HEK293 (cell line): ENCODE measurements around the gene KIF26B.

ENCODE experiments used
- CTCF ChIA-PET: fragments of 350-600 bp; formaldehyde crosslinking; extraction: SDS; loops from one replicate; lab custom pipeline; 2021; ENCODE audit warnings: antibody characterized with exemption; lab: Yijun Ruan, JAX
- POLR2A ChIA-PET: fragments of 300-600 bp; formaldehyde crosslinking; extraction: SDS; loops from one replicate; lab custom pipeline; 2020; ENCODE audit warnings: antibody characterized with exemption, inconsistent platforms; lab: Yijun Ruan, JAX
- H3K27ac ChIP-seq: fragments of 200-500 bp; sonication (Bioruptor generic); 2 replicates; pipeline ENCODE4 v1.5.1; 2014; ENCODE audit warnings: low read depth, low read length, control low read depth, inconsistent platforms; ENCODE audit errors: extremely low read depth
- H3K36me3 ChIP-seq, 2 experiments: fragments of 200-500 bp in 1 of 2; sonication (Bioruptor generic) in 1 of 2; 1 replicate in 1 of 2; 2 replicates in 1 of 2; pipeline ENCODE4 v1.5.1; 2014 to 2017; ENCODE audit warnings: inconsistent platforms in 2 of 2, low read length in 2 of 2; ENCODE audit not compliant: control insufficient read depth in 2 of 2, insufficient read depth in 1 of 2
- H3K4me1 ChIP-seq: fragments of 200-500 bp; sonication (Bioruptor generic); 2 replicates; pipeline ENCODE4 v1.5.1; 2014; ENCODE audit warnings: mild to moderate bottlenecking, low read length, inconsistent platforms; ENCODE audit not compliant: control insufficient read depth, insufficient read depth
- H3K4me3 ChIP-seq: 2 replicates; pipeline ENCODE4 v1.5.1; 2011; ENCODE audit warnings: low read depth, mild to moderate bottlenecking, control low read depth, low read length, moderate library complexity
- H3K9me3 ChIP-seq: fragments of 200-500 bp; sonication (Bioruptor generic); 2 replicates; pipeline ENCODE4 v1.5.1; 2014; ENCODE audit warnings: low read depth, low read length, inconsistent platforms; ENCODE audit not compliant: control insufficient read depth, insufficient read depth
- GFI1B ChIP-seq: fragments of 450-650 bp; formaldehyde crosslinking; IDR thresholded peaks from 2 replicates; pipeline ENCODE4 v1.5.1; 2016; ENCODE audit warnings: missing biosample characterization, missing genetic modification characterization
- HOXA7 ChIP-seq: sonication (generic); formaldehyde crosslinking; IDR thresholded peaks from 2 replicates; pipeline ENCODE4 v1.8.1; 2022; ENCODE audit warnings: missing genetic modification reagents, borderline replicate concordance
- PATZ1 ChIP-seq: fragments of 450-650 bp; formaldehyde crosslinking; IDR thresholded peaks from 2 replicates; pipeline ENCODE4 v1.5.1; 2016; ENCODE audit warnings: missing biosample characterization, missing genetic modification characterization
- PRDM6 ChIP-seq: fragments of 450-650 bp; formaldehyde crosslinking; IDR thresholded peaks from 2 replicates; pipeline ENCODE4 v1.5.1; 2017; ENCODE audit warnings: missing biosample characterization, missing genetic modification characterization
- TRIM28 ChIP-seq: IDR thresholded peaks from 2 replicates; pipeline ENCODE4 v1.6.1; 2011; ENCODE audit warnings: low read length, control low read depth, borderline replicate concordance
- TSHZ1 ChIP-seq: fragments of 450-650 bp; formaldehyde crosslinking; IDR thresholded peaks from 2 replicates; pipeline ENCODE4 v1.5.1; 2016; ENCODE audit warnings: missing biosample characterization, missing genetic modification characterization, borderline replicate concordance
- ZBTB8A ChIP-seq: fragments of 450-650 bp; formaldehyde crosslinking; IDR thresholded peaks from 2 replicates; pipeline ENCODE4 v1.5.1; 2016; ENCODE audit warnings: missing biosample characterization, missing genetic modification characterization
- ZIC2 ChIP-seq: fragments of 450-650 bp; formaldehyde crosslinking; IDR thresholded peaks from 2 replicates; pipeline ENCODE4 v1.5.1; 2016; ENCODE audit warnings: missing biosample characterization, missing genetic modification characterization
- ZNF155 ChIP-seq: fragments of 450-650 bp; formaldehyde crosslinking; IDR thresholded peaks from 2 replicates; pipeline ENCODE4 v1.5.1; 2016; ENCODE audit warnings: missing biosample characterization, missing genetic modification characterization
- ZNF16 ChIP-seq: fragments of 450-650 bp; formaldehyde crosslinking; IDR thresholded peaks from 2 replicates; pipeline ENCODE4 v1.5.1; 2016; ENCODE audit warnings: low read depth, missing biosample characterization, missing genetic modification characterization
- ZNF324 ChIP-seq: fragments of 450-650 bp; formaldehyde crosslinking; IDR thresholded peaks from 2 replicates; pipeline ENCODE4 v1.5.1; 2016; ENCODE audit warnings: missing biosample characterization, missing genetic modification characterization
- ZNF366 ChIP-seq: fragments of 450-650 bp; formaldehyde crosslinking; conservative IDR thresholded peaks from 2 replicates; pipeline ENCODE4 v1.5.1; 2016; ENCODE audit warnings: missing biosample characterization, missing genetic modification characterization
- ZNF391 ChIP-seq: fragments of 450-650 bp; formaldehyde crosslinking; IDR thresholded peaks from 2 replicates; pipeline ENCODE4 v1.5.1; 2016; ENCODE audit warnings: low read depth, missing biosample characterization, missing genetic modification characterization, borderline replicate concordance
- ZNF426 ChIP-seq: fragments of 450-650 bp; formaldehyde crosslinking; IDR thresholded peaks from 2 replicates; pipeline ENCODE4 v1.5.1; 2017; ENCODE audit warnings: missing biosample characterization, missing genetic modification characterization, mild to moderate bottlenecking, inconsistent platforms, moderate library complexity
- ZNF449 ChIP-seq: fragments of 450-650 bp; formaldehyde crosslinking; IDR thresholded peaks from 2 replicates; pipeline ENCODE4 v1.5.1; 2017; ENCODE audit warnings: missing biosample characterization, mild to moderate bottlenecking, missing genetic modification characterization, moderate library complexity
- ZNF48 ChIP-seq: fragments of 450-650 bp; formaldehyde crosslinking; IDR thresholded peaks from 2 replicates; pipeline ENCODE4 v1.5.1; 2016; ENCODE audit warnings: missing biosample characterization, missing genetic modification characterization
- ZNF510 ChIP-seq: fragments of 450-650 bp; formaldehyde crosslinking; IDR thresholded peaks from 2 replicates; pipeline ENCODE4 v1.5.1; 2018; ENCODE audit warnings: mild to moderate bottlenecking, missing genetic modification characterization, missing biosample characterization; ENCODE audit not compliant: insufficient replicate concordance
- ZNF529 ChIP-seq: fragments of 450-650 bp; formaldehyde crosslinking; IDR thresholded peaks from 2 replicates; pipeline ENCODE4 v1.5.1; 2017; ENCODE audit warnings: missing genetic modification characterization, missing biosample characterization; ENCODE audit not compliant: insufficient replicate concordance
- ZNF585B ChIP-seq: fragments of 450-650 bp; formaldehyde crosslinking; IDR thresholded peaks from 2 replicates; pipeline ENCODE4 v1.5.1; 2016; ENCODE audit warnings: missing biosample characterization, missing genetic modification characterization
- ZNF596 ChIP-seq: fragments of 450-650 bp; IDR thresholded peaks from 2 replicates; pipeline ENCODE4 v1.5.0; 2018; ENCODE audit warnings: missing biosample characterization, mild to moderate bottlenecking, missing genetic modification characterization, moderate library complexity
- ZNF600 ChIP-seq: fragments of 450-650 bp; formaldehyde crosslinking; IDR thresholded peaks from 2 replicates; pipeline ENCODE4 v1.5.1; 2016; ENCODE audit warnings: missing biosample characterization, missing genetic modification characterization
- ZNF621 ChIP-seq: fragments of 450-650 bp; formaldehyde crosslinking; IDR thresholded peaks from 2 replicates; pipeline ENCODE4 v1.5.1; 2017; ENCODE audit warnings: missing biosample characterization, missing genetic modification characterization
- ZNF670 ChIP-seq: fragments of 450-650 bp; formaldehyde crosslinking; IDR thresholded peaks from 2 replicates; pipeline ENCODE4 v1.5.1; 2016; ENCODE audit warnings: missing biosample characterization, missing genetic modification characterization, low read depth
- ZNF692 ChIP-seq: fragments of 450-650 bp; formaldehyde crosslinking; IDR thresholded peaks from 2 replicates; pipeline ENCODE4 v1.5.1; 2016; ENCODE audit warnings: missing biosample characterization, missing genetic modification characterization
- ZNF843 ChIP-seq: fragments of 450-650 bp; formaldehyde crosslinking; IDR thresholded peaks from 2 replicates; pipeline ENCODE4 v1.5.1; 2016; ENCODE audit warnings: missing biosample characterization, missing genetic modification characterization
- ZSCAN16 ChIP-seq: fragments of 450-650 bp; formaldehyde crosslinking; IDR thresholded peaks from 2 replicates; pipeline ENCODE4 v1.5.1; 2016; ENCODE audit warnings: missing biosample characterization, missing genetic modification characterization
- ZSCAN18 ChIP-seq: fragments of 450-650 bp; formaldehyde crosslinking; IDR thresholded peaks from 2 replicates; pipeline ENCODE4 v1.5.1; 2016; ENCODE audit warnings: missing biosample characterization, missing genetic modification characterization

KIF26B gene

GRCh38 chr1:245248231-245248731, 93.5 kb downstream of the KIF26B start (continued):
- TF ChIP-seq ZNF692 = 0 out of 2 replicates have a peak, but pooled peaks have one; percentile 13
- TF ChIP-seq ZNF670 = no peak
- peak; percentile 55 for TF ChIP-seq ZNF366 (tag by site-specific recombination)
- 0 out of 2 replicates have a peak, but pooled peaks have one; percentile 25 for TF ChIP-seq ZIC2 (tag by site-specific recombination)
- no peak for TF ChIP-seq ZNF621 (tag by site-specific recombination)
- 0 out of 2 replicates have a peak, but pooled peaks have one; percentile 37 for TF ChIP-seq ZSCAN16
- TF ChIP-seq ZNF48 = no peak
- TF ChIP-seq ZNF324 = no peak
- TF ChIP-seq ZNF510 (tag by site-specific recombination) = no peak
- peak; percentile 88 for TF ChIP-seq PRDM6 (tag by site-specific recombination)
- TF ChIP-seq ZNF843 (tag by site-specific recombination) = peak; percentile 71
- TF ChIP-seq ZNF529 (tag by site-specific recombination) = no peak
- TF ChIP-seq TRIM28 = peak; percentile 89
- no peak for TF ChIP-seq GFI1B (tag by site-specific recombination)
- peak; percentile 34 for TF ChIP-seq ZBTB8A
- no peak for TF ChIP-seq ZNF16 (tag by site-specific recombination)
- TF ChIP-seq HOXA7 (CRISPR knock-in tag) = no peak
- TF ChIP-seq ZNF600 = peak; percentile 43; the same call in 1 of the 2 replicates
- no peak for TF ChIP-seq PATZ1 (tag by site-specific recombination)

GRCh38 chr1:245255783-245256182, 101.0 kb downstream of the KIF26B start:
- H3K36me3 ChIP-seq = no peaks in the 10 kb centered on the region
- ChIA-PET POLR2A (no interaction called here), CTCF (no interaction called here)
- TF ChIP-seq ZNF426 (tag by site-specific recombination) (no peak), ZNF155 (tag by site-specific recombination) (no peak), ZNF596 (tag by site-specific recombination) (no peak), ZSCAN18 (tag by site-specific recombination) (no peak), ZNF585B (no peak), ZNF391 (tag by site-specific recombination) (no peak), ZNF449 (no peak), TSHZ1 (tag by site-specific recombination) (no peak)

More at GRCh38 chr1:245255783-245256182, 101.0 kb downstream of the KIF26B start:
- no peaks in the 10 kb centered on the region for H3K4me1 ChIP-seq
- H3K4me3 ChIP-seq = no peak overlapping the region
- H3K27ac ChIP-seq = no peak overlapping the region
- H3K9me3 ChIP-seq = no peaks in the 10 kb centered on the region
